ENCODE data around the gene CHRNA1. TPM values are rescaled to one million over a fixed set of nuclear protein-coding genes. Genes with fewer than 3 reads are reported as not detected.
"Not testable (repeated sequence)": the region's sequence is repeated elsewhere in the genome, so short reads cannot be mapped to it uniquely, and the experiment has no call there.

The CHRNA1 gene
- total and polyA plus RNA-seq, 3 experiments from 2014 or later, result 0.43 TPM; not detected in 2

- POLR2A ChIA-PET, result no interaction called here
- H3K27ac Mint-ChIP-seq, result no peak overlapping the region
These were observed 45.7 kb downstream of the CHRNA1 start for GRCh38 chr2:174718591-174718990.

GRCh38 chr2:174717916-174718315, 46.4 kb downstream of the CHRNA1 start:
- no peaks in the 10 kb centered on the region for H3K9me3 ChIP-seq (ENCODE audit: low read length)
- no peak for DNase-seq
- H3K27me3 ChIP-seq (ENCODE audit: insufficient read depth, low read length, poor library complexity, severe bottlenecking), result no peaks in the 10 kb centered on the region
- Mint-ChIP-seq H3K4me3 (peak overlapping the region in 5 of 7 donors; percentile 61 to 78 (median 69)), H3K4me1 (peaks cover 28 to 33% (median 32%) of the 10 kb centered on the region in 3 donors), H3K9me3 (no peaks in the 10 kb centered on the region), H3K27me3 (peaks cover 0 to under 1% of the 10 kb centered on the region in 2 donors), H3K36me3 (peaks cover 0 to 4% (median 0%) of the 10 kb centered on the region in 3 donors), H3K27ac (peak overlapping the region in 3 of 8 donors; percentile 14 to 62 (median 31))
- H3K27ac ChIP-seq (ENCODE audit: low read depth, low read length), result no peak overlapping the region
- H3K4me3 ChIP-seq (ENCODE audit: low read length), result no peak overlapping the region
- ChIA-PET POLR2A (interaction anchor here (1.0 kb wide), 1 partner anchor 9 kb away, joined by 3 read pairs; no protein-coding TSS in a partner anchor), CTCF (interaction anchor here (1.5 to 2.9 kb wide), 2 partner anchors 13 to 18 kb away, joined by 5 to 16 read pairs; no protein-coding TSS in a partner anchor)
- no peaks in the 10 kb centered on the region for H3K36me3 ChIP-seq (ENCODE audit: insufficient read depth, low read length)
- H3K4me1 ChIP-seq (ENCODE audit: insufficient read depth, low read length), result peaks cover 28% of the 10 kb centered on the region

More at GRCh38 chr2:174718591-174718990, 45.7 kb downstream of the CHRNA1 start:
- no peaks in the 10 kb centered on the region for H3K9me3 ChIP-seq (ENCODE audit: low read length)
- no peak overlapping the region for H3K27ac ChIP-seq (ENCODE audit: low read depth, low read length)
- H3K9me3 Mint-ChIP-seq, result no peaks in the 10 kb centered on the region
- H3K4me3 Mint-ChIP-seq, result peak overlapping the region in 1 of 7 donors; percentile 2
- no peak overlapping the region for H3K4me3 ChIP-seq (ENCODE audit: low read length)
- H3K4me1 ChIP-seq (ENCODE audit: insufficient read depth, low read length), result peaks cover 28% of the 10 kb centered on the region
- CTCF ChIA-PET, result interaction anchor here (1.5 to 2.9 kb wide), 2 partner anchors 12 to 18 kb away, joined by 5 to 16 read pairs; no protein-coding TSS in a partner anchor
- no peaks in the 10 kb centered on the region for H3K27me3 ChIP-seq (ENCODE audit: insufficient read depth, low read length, poor library complexity, severe bottlenecking)
- H3K36me3 ChIP-seq (ENCODE audit: insufficient read depth, low read length), result no peaks in the 10 kb centered on the region
- peaks cover 0 to 1% of the 10 kb centered on the region in 2 donors for H3K27me3 Mint-ChIP-seq
- peaks cover 28 to 33% (median 32%) of the 10 kb centered on the region in 3 donors for H3K4me1 Mint-ChIP-seq
- DNase-seq, result no peak
- peaks cover 0 to 4% (median 0%) of the 10 kb centered on the region in 3 donors for H3K36me3 Mint-ChIP-seq

DNA sequence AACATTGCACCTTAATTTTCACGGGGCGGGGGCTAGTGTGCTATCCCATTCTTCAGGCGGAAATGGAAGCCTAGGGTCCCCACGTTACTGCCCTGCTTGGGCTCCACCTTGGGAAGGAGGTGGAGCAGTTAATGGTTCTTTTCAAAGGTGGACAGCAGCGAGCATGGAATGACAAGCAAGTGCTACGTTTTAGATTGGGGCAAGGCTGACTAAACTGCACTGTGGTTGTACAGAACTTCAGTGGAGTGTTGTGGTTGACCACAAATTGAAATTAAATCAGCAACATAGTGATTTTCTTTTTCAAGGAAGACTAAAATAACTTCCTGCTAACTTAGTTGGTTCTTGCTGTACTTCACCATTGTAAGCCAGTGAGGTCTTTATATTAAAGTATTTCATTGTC, 47.0 kb downstream of the CHRNA1 start:
- H3K27ac ChIP-seq (ENCODE audit: low read depth, low read length), result no peak overlapping the region
- no peaks in the 10 kb centered on the region for H3K9me3 ChIP-seq (ENCODE audit: low read length)
- peak in 2 of 5 donors; percentile 48 to 66 for DNase-seq
- no peaks in the 10 kb centered on the region for H3K27me3 ChIP-seq (ENCODE audit: insufficient read depth, low read length, poor library complexity, severe bottlenecking)
- Mint-ChIP-seq H3K27me3 (no peaks in the 10 kb centered on the region), H3K9me3 (no peaks in the 10 kb centered on the region), H3K27ac (peak overlapping the region; percentile 14 to 72 (median 44)), H3K4me3 (peak overlapping the region; percentile 11 to 90 (median 69)), H3K36me3 (peaks cover 0 to 4% (median 0%) of the 10 kb centered on the region in 3 donors), H3K4me1 (peaks cover 28 to 33% (median 32%) of the 10 kb centered on the region in 3 donors)
- CTCF ChIA-PET, result interaction anchor here (2.9 kb wide), 1 partner anchor 17 kb away, joined by 16 read pairs; no protein-coding TSS in a partner anchor
- peak overlapping the region; percentile 15 for H3K4me3 ChIP-seq (ENCODE audit: low read length)
- H3K4me1 ChIP-seq (ENCODE audit: insufficient read depth, low read length), result peaks cover 28% of the 10 kb centered on the region
- POLR2A ChIA-PET, result interaction anchor here (1.0 kb wide), 1 partner anchor 9 kb away, joined by 3 read pairs; no protein-coding TSS in a partner anchor
- no peaks in the 10 kb centered on the region for H3K36me3 ChIP-seq (ENCODE audit: insufficient read depth, low read length)

DNA sequence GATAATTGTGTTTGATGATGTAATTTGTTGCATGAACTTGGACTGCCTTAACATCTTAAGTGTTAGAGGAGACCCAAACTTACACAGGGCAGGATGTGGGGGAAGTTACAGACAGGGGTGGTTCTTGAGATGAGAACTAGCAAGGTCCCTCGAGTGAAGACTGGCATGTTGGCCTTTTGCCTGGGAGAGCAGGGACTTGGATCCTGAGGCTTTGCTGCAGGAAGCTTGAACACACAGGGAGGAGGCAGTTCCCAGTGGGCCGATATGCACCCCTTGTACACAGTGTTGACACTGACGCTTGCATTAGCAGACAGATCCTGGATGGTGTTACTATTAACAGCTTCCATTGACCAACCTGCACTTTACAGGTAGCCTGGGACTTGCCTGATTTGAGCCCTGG, 47.5 kb downstream of the CHRNA1 start:
- ChIA-PET POLR2A (no interaction called here), CTCF (no interaction called here)
- Histone ChIP-seq H3K9me3 (ENCODE audit: low read length) (no peaks in the 10 kb centered on the region), H3K27ac (ENCODE audit: low read depth, low read length) (no peak overlapping the region), H3K36me3 (ENCODE audit: insufficient read depth, low read length) (no peaks in the 10 kb centered on the region), H3K27me3 (ENCODE audit: insufficient read depth, low read length, poor library complexity, severe bottlenecking) (no peaks in the 10 kb centered on the region), H3K4me3 (ENCODE audit: low read length) (peak overlapping the region; percentile 15), H3K4me1 (ENCODE audit: insufficient read depth, low read length) (peaks cover 28% of the 10 kb centered on the region)
- H3K27ac Mint-ChIP-seq, result peak overlapping the region; percentile 18 to 76 (median 40)
- H3K36me3 Mint-ChIP-seq, result peaks cover 0 to 4% (median 0%) of the 10 kb centered on the region in 3 donors
- peaks cover 28 to 33% (median 32%) of the 10 kb centered on the region in 3 donors for H3K4me1 Mint-ChIP-seq
- no peaks in the 10 kb centered on the region for H3K27me3 Mint-ChIP-seq
- H3K9me3 Mint-ChIP-seq, result no peaks in the 10 kb centered on the region
- DNase-seq, result peak in 2 of 5 donors; percentile 8 to 46
- peak overlapping the region; percentile 57 to 90 (median 69) for H3K4me3 Mint-ChIP-seq

- POLR2A ChIA-PET, result no interaction called here
- no peaks in the 10 kb centered on the region for H3K36me3 ChIP-seq (ENCODE audit: insufficient read depth, low read length)
- Mint-ChIP-seq H3K4me3 (no peak overlapping the region), H3K27me3 (peaks cover 0 to 6% of the 10 kb centered on the region in 2 donors), H3K9me3 (no peaks in the 10 kb centered on the region), H3K4me1 (peaks cover 24 to 27% (median 27%) of the 10 kb centered on the region in 3 donors), H3K36me3 (no peaks in the 10 kb centered on the region), H3K27ac (no peak overlapping the region)
- H3K27ac ChIP-seq (ENCODE audit: low read depth, low read length), result no peak overlapping the region
- H3K27me3 ChIP-seq (ENCODE audit: insufficient read depth, low read length, poor library complexity, severe bottlenecking), result no peaks in the 10 kb centered on the region
- DNase-seq, result no peak
- no peaks in the 10 kb centered on the region for H3K9me3 ChIP-seq (ENCODE audit: low read length)
- H3K4me1 ChIP-seq (ENCODE audit: insufficient read depth, low read length), result peaks cover 25% of the 10 kb centered on the region
- no peak overlapping the region for H3K4me3 ChIP-seq (ENCODE audit: low read length)
- CTCF ChIA-PET, result interaction anchor here (1.7 kb wide), 2 partner anchors 12 to 13 kb away, joined by 5 read pairs; no protein-coding TSS in a partner anchor
These were observed 50.6 kb downstream of the CHRNA1 start for GRCh38 chr2:174713686-174714085.

DNA sequence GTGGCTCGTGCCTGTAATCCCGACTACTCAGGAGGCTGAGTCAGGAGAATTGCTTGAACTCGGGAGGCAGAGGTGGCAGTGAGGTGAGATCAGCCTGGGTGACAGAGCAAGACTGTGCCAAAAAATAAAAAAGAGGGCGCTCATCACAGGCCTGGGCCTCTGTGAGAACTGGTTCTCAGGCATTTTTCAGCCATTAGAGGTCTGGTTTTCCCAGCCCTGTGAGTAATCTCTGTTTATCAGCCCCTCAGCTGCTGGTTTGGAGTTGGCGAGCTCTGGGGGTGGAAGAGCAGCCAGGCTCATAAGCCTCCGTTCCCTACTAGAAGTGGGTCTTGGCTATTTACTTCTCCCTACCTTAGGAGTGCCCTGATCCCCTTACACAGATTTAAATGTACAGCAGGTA, 53.1 kb downstream of the CHRNA1 start:
- H3K4me3 Mint-ChIP-seq, result no peak overlapping the region
- Histone ChIP-seq H3K4me1 (ENCODE audit: insufficient read depth, low read length) (peaks cover 1% of the 10 kb centered on the region), H3K27ac (ENCODE audit: low read depth, low read length) (no peak overlapping the region), H3K27me3 (ENCODE audit: insufficient read depth, low read length, poor library complexity, severe bottlenecking) (no peaks in the 10 kb centered on the region), H3K9me3 (ENCODE audit: low read length) (no peaks in the 10 kb centered on the region), H3K4me3 (ENCODE audit: low read length) (no peak overlapping the region), H3K36me3 (ENCODE audit: insufficient read depth, low read length) (no peaks in the 10 kb centered on the region)
- DNase-seq, result no peak
- CTCF ChIA-PET, result no interaction called here
- POLR2A ChIA-PET, result no interaction called here
- no peak overlapping the region for H3K27ac Mint-ChIP-seq
- H3K9me3 Mint-ChIP-seq, result no peaks in the 10 kb centered on the region
- no peaks in the 10 kb centered on the region for H3K36me3 Mint-ChIP-seq
- H3K27me3 Mint-ChIP-seq, result peaks cover 6 to 22% of the 10 kb centered on the region in 2 donors
- peaks cover 2 to 8% (median 4%) of the 10 kb centered on the region in 3 donors for H3K4me1 Mint-ChIP-seq

DNA sequence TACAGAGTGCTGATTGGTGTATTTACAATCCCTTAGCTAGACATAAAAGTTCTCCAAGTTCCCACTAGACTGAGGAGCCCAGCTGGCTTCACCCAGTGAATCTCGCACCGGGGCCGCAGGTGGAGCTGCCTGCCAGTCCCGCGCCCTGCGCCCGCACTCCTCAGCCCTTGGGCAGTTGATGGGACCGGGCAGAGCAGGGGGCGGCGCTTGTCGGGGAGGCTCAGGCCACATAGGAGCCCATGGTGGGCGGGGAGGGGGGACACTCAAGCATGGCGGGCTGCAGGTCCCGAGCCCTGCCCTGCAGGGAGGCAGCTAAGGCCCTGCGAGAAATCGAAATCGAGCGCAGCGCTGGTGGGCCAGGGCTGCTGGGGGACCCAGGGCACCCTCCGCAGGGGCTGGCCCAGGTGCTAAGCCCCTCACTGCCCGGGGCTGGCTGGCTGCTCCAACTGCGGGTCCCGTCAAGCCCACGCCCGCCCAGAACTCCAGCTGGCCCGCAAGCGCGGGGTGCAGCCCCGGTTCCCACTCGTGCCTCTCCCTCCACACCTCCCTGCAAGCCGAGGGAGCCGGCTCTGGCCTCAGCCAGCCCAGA, 54.8 kb downstream of the CHRNA1 start:
- DNase-seq, result not testable (repeated sequence)

DNA sequence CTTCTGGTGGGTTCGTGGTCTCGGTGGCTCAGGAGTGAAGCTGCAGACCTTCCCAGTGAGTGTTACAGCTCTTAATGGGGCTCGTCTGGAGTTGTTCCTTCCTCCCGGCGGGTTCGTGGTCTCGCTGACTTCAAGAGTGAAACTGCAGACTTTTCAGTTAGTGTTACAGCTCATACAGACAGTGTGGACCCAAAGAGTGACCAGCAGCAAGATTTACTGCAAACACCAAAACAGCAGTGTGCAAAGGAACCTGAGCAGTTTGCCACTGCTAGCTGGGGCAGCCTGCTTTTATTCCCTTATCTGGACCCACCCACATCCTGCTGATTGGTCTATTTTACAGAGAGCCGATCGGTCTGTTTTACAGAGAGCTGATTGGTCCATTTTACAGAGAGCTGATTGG, 55.6 kb downstream of the CHRNA1 start:
- Histone ChIP-seq H3K27me3 (ENCODE audit: insufficient read depth, low read length, poor library complexity, severe bottlenecking) (no peaks in the 10 kb centered on the region), H3K27ac (ENCODE audit: low read depth, low read length) (no peak overlapping the region), H3K4me3 (ENCODE audit: low read length) (no peak overlapping the region), H3K36me3 (ENCODE audit: insufficient read depth, low read length) (no peaks in the 10 kb centered on the region), H3K9me3 (ENCODE audit: low read length) (no peaks in the 10 kb centered on the region), H3K4me1 (ENCODE audit: insufficient read depth, low read length) (no peaks in the 10 kb centered on the region)
- ChIA-PET CTCF (interaction anchor here (1.0 to 1.7 kb wide), 4 partner anchors 8 to 281 kb away, joined by 3 to 5 read pairs (median 4); no protein-coding TSS in a partner anchor), POLR2A (interaction anchor here (0.7 kb wide), 1 partner anchor 86 kb away, joined by 3 read pairs; no protein-coding TSS in a partner anchor)
- H3K4me3 Mint-ChIP-seq, result peak overlapping the region in 3 of 7 donors; percentile 25 to 55 (median 47)
- H3K36me3 Mint-ChIP-seq, result no peaks in the 10 kb centered on the region
- DNase-seq, result no peak
- H3K9me3 Mint-ChIP-seq, result no peaks in the 10 kb centered on the region
- peaks cover 6 to 22% of the 10 kb centered on the region in 2 donors for H3K27me3 Mint-ChIP-seq
- H3K4me1 Mint-ChIP-seq, result peaks cover 0 to 6% (median 4%) of the 10 kb centered on the region in 3 donors
- no peak overlapping the region for H3K27ac Mint-ChIP-seq

More for the DNA sequence above, 54.8 kb downstream of the CHRNA1 start:
- not testable (repeated sequence) for H3K4me1 ChIP-seq (ENCODE audit: insufficient read depth, low read length); H3K4me1 Mint-ChIP-seq; H3K27ac Mint-ChIP-seq; H3K36me3 ChIP-seq (ENCODE audit: insufficient read depth, low read length); H3K27me3 ChIP-seq (ENCODE audit: insufficient read depth, low read length, poor library complexity, severe bottlenecking); H3K4me3 ChIP-seq (ENCODE audit: low read length); H3K9me3 ChIP-seq (ENCODE audit: low read length); H3K9me3 Mint-ChIP-seq; H3K36me3 Mint-ChIP-seq; H3K27ac ChIP-seq (ENCODE audit: low read depth, low read length); H3K4me3 Mint-ChIP-seq
- H3K27me3 Mint-ChIP-seq, result peaks cover 6 to 22% of the 10 kb centered on the region in 2 donors
- ChIA-PET CTCF (interaction anchor here (1.0 to 1.7 kb wide), 4 partner anchors 9 to 280 kb away, joined by 3 to 5 read pairs (median 4); no protein-coding TSS in a partner anchor), POLR2A (interaction anchor here (0.6 kb wide), 1 partner anchor 131 kb away, joined by 8 read pairs; no protein-coding TSS in a partner anchor)
